ENCODE results near the gene TSPAN9.

GRCh38 chr12:3084742-3085141 is 7.6 kb downstream of the TSPAN9 start:
- TF ChIP-seq, protein P1, sequence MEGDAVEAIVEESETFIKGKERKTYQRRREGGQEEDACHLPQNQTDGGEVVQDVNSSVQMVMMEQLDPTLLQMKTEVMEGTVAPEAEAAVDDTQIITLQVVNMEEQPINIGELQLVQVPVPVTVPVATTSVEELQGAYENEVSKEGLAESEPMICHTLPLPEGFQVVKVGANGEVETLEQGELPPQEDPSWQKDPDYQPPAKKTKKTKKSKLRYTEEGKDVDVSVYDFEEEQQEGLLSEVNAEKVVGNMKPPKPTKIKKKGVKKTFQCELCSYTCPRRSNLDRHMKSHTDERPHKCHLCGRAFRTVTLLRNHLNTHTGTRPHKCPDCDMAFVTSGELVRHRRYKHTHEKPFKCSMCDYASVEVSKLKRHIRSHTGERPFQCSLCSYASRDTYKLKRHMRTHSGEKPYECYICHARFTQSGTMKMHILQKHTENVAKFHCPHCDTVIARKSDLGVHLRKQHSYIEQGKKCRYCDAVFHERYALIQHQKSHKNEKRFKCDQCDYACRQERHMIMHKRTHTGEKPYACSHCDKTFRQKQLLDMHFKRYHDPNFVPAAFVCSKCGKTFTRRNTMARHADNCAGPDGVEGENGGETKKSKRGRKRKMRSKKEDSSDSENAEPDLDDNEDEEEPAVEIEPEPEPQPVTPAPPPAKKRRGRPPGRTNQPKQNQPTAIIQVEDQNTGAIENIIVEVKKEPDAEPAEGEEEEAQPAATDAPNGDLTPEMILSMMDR (IDR thresholded peaks at IDR 0.05): no peak
- no peak for TF ChIP-seq POLR2A (IDR thresholded peaks at IDR 0.05)

Measured in lower leg skin (tissue), 3 donors.